PFSK-1 (cell line): Measurements from ENCODE around the gene MSH5.

Experiments used
- FOXP2 ChIP-seq: optimal IDR thresholded peaks from 2 replicates; pipeline ENCODE3; 2011; ENCODE audit warnings: borderline replicate concordance, control low read depth, inconsistent platforms; ENCODE audit not compliant: insufficient read depth; ENCODE audit errors: extremely low read length, extremely low read depth
- POLR2AphosphoS5 ChIP-seq: IDR thresholded peaks from 2 replicates; pipeline ENCODE4 v1.6.1; 2012; ENCODE audit warnings: low read depth, mild to moderate bottlenecking, control low read depth, low read length, moderate library complexity
- REST ChIP-seq, 2 experiments: IDR thresholded peaks; 2 replicates each; pipeline versions ENCODE4 v1.6.1 to v1.8.0; 2011 to 2012; ENCODE audit warnings: low read depth in 2 of 2, low read length in 2 of 2, control low read depth in 1 of 2, inconsistent platforms in 1 of 2, mild to moderate bottlenecking in 1 of 2, moderate library complexity in 1 of 2; ENCODE audit not compliant: insufficient read depth in 1 of 2
- SIN3A ChIP-seq: IDR thresholded peaks from 2 replicates; pipeline ENCODE4 v1.6.1; 2012; ENCODE audit warnings: mild to moderate bottlenecking, low read length, moderate library complexity, borderline replicate concordance; ENCODE audit not compliant: insufficient read depth
- TAF1 ChIP-seq: IDR thresholded peaks from 2 replicates; pipeline ENCODE4 v1.6.1; 2012; ENCODE audit warnings: low read length, control low read depth, borderline replicate concordance; ENCODE audit not compliant: insufficient read depth

- TF ChIP-seq POLR2AphosphoS5 (no peak), TAF1 (no peak), REST (IDR thresholded peaks at IDR 0.05; ENCODE audit: insufficient read depth in 1 of 2, low read depth in 2 of 2, low read length in 2 of 2) (no peak), SIN3A (no peak), FOXP2 (no peak)
Observed at GRCh38 chr6:31799781-31800180, 60.0 kb downstream of the MSH5 start.
